H9 (cell line): ENCODE results near the gene CTSW. TPM values are rescaled to one million over a fixed set of nuclear protein-coding genes. Genes with fewer than 3 reads are reported as not detected.

ENCODE experiments used
- DNase-seq: peaks from one replicate; pipeline ENCODE4 v3.0.0-alpha.2; 2017
- H2AFZ ChIP-seq: one replicate; pipeline ENCODE4 v1.6.1; 2013; ENCODE audit warnings: mild to moderate bottlenecking, low read length, control low read depth, moderate library complexity
- H2AK5ac ChIP-seq: 2 replicates; pipeline ENCODE4 v1.6.1; 2013; ENCODE audit warnings: low read length, control low read depth, mixed read lengths; ENCODE audit not compliant: insufficient read length
- H2BK120ac ChIP-seq: one replicate; pipeline ENCODE4 v1.6.1; 2013; ENCODE audit warnings: low read depth, mild to moderate bottlenecking, low read length, control low read depth, inconsistent platforms; ENCODE audit not compliant: poor library complexity, severe bottlenecking
- H2BK12ac ChIP-seq: 2 replicates; pipeline ENCODE4 v1.6.1; 2013; ENCODE audit warnings: low read length, control low read depth, mixed read lengths, low read depth; ENCODE audit not compliant: insufficient read length
- H2BK15ac ChIP-seq: 2 replicates; pipeline ENCODE4 v1.6.1; 2013; ENCODE audit warnings: low read depth, low read length, control low read depth
- H2BK20ac ChIP-seq: one replicate; pipeline ENCODE4 v1.6.1; 2013; ENCODE audit warnings: low read depth, mild to moderate bottlenecking, low read length, control low read depth, inconsistent platforms; ENCODE audit not compliant: poor library complexity, severe bottlenecking
- H2BK5ac ChIP-seq: 2 replicates; pipeline ENCODE4 v1.6.1; 2013; ENCODE audit warnings: low read length, control low read depth, mixed read lengths; ENCODE audit not compliant: insufficient read length
- H3K14ac ChIP-seq: 2 replicates; pipeline ENCODE4 v1.6.1; 2013; ENCODE audit warnings: low read length, control low read depth; ENCODE audit not compliant: insufficient read depth
- H3K18ac ChIP-seq: 2 replicates; pipeline ENCODE4 v1.6.1; 2013; ENCODE audit warnings: low read depth, mild to moderate bottlenecking, mixed read lengths, low read length, control low read depth; ENCODE audit not compliant: insufficient read length
- H3K23ac ChIP-seq: 2 replicates; pipeline ENCODE4 v1.6.1; 2013; ENCODE audit warnings: low read length, control low read depth, mixed read lengths, low read depth; ENCODE audit not compliant: insufficient read length
- H3K23me2 ChIP-seq: 2 replicates; pipeline ENCODE4 v1.6.1; 2013; ENCODE audit warnings: low read depth, mild to moderate bottlenecking, mixed read lengths, low read length, control low read depth; ENCODE audit not compliant: insufficient read length, poor library complexity, severe bottlenecking
- H3K27ac ChIP-seq: 2 replicates; pipeline ENCODE4 v1.5.1; 2013; ENCODE audit warnings: low read length, control low read depth, mixed read lengths, low read depth; ENCODE audit not compliant: insufficient read length
- H3K27me3 ChIP-seq: 2 replicates; pipeline ENCODE4 v1.6.1; 2013; ENCODE audit warnings: low read length, control low read depth, inconsistent platforms; ENCODE audit not compliant: insufficient read depth
- H3K4ac ChIP-seq: 2 replicates; pipeline ENCODE4 v1.6.1; 2013; ENCODE audit warnings: low read depth, mild to moderate bottlenecking, control low read depth, inconsistent platforms, low read length, moderate library complexity
- H3K4me1 ChIP-seq: 2 replicates; pipeline ENCODE4 v1.6.1; 2013; ENCODE audit warnings: low read length, control low read depth, inconsistent platforms; ENCODE audit not compliant: insufficient read depth
- H3K4me2 ChIP-seq: 2 replicates; pipeline ENCODE4 v1.6.1; 2013; ENCODE audit warnings: low read length, control low read depth, mixed read lengths; ENCODE audit not compliant: insufficient read length, insufficient read depth
- H3K56ac ChIP-seq: 2 replicates; pipeline ENCODE4 v1.6.1; 2013; ENCODE audit warnings: low read depth, mild to moderate bottlenecking, mixed read lengths, low read length, control low read depth; ENCODE audit not compliant: insufficient read length
- H3K79me1 ChIP-seq: 2 replicates; pipeline ENCODE4 v1.6.1; 2013; ENCODE audit warnings: low read depth, mild to moderate bottlenecking, moderate library complexity, low read length, control low read depth, inconsistent platforms; ENCODE audit not compliant: insufficient read depth, poor library complexity, severe bottlenecking
- H3K79me2 ChIP-seq: 2 replicates; pipeline ENCODE4 v1.6.1; 2013; ENCODE audit warnings: low read length, control low read depth, inconsistent platforms; ENCODE audit not compliant: insufficient read depth
- H3K9ac ChIP-seq: 2 replicates; pipeline ENCODE4 v1.6.1; 2013; ENCODE audit warnings: low read length, control low read depth, mixed read lengths; ENCODE audit not compliant: insufficient read length; ENCODE audit errors: extremely low read depth
- H3K9me3 ChIP-seq: one replicate; pipeline ENCODE4 v1.6.1; 2013; ENCODE audit warnings: low read depth, low read length, inconsistent platforms; ENCODE audit not compliant: control insufficient read depth
- H3T11ph ChIP-seq: one replicate; pipeline ENCODE4 v1.6.1; 2013; ENCODE audit warnings: mild to moderate bottlenecking, low read length, control low read depth, inconsistent platforms
- H4K20me1 ChIP-seq: one replicate; pipeline ENCODE4 v1.6.1; 2013; ENCODE audit not compliant: control insufficient read depth, insufficient read length, insufficient read depth
- H4K5ac ChIP-seq: 2 replicates; pipeline ENCODE4 v1.6.1; 2013; ENCODE audit warnings: low read depth, mild to moderate bottlenecking, mixed read lengths, low read length, control low read depth; ENCODE audit not compliant: insufficient read length
- H4K8ac ChIP-seq: replicated peaks from 2 replicates; pipeline ENCODE4 v1.6.1; 2013; ENCODE audit warnings: low read length, control low read depth, mixed read lengths, low read depth; ENCODE audit not compliant: insufficient read length
- H4K91ac ChIP-seq: 2 replicates; pipeline ENCODE4 v1.6.1; 2013; ENCODE audit warnings: low read depth, mild to moderate bottlenecking, moderate library complexity, mixed read lengths, low read length, control low read depth; ENCODE audit not compliant: insufficient read length
- H3K27ac Mint-ChIP-seq, 3 experiments: 2 replicates in 2 of 3; 3 replicates in 1 of 3; pipeline ENCODE4 v1.8.0; 2020 to 2021; ENCODE audit warnings: mixed read lengths in 3 of 3, mild to moderate bottlenecking in 1 of 3, moderate library complexity in 1 of 3
- H3K27me3 Mint-ChIP-seq: 2 replicates; pipeline ENCODE4 v1.8.0; 2021; ENCODE audit warnings: low read depth, mild to moderate bottlenecking, moderate library complexity, mixed read lengths
- H3K36me3 Mint-ChIP-seq, 3 experiments: 2 replicates in 2 of 3; 3 replicates in 1 of 3; pipeline ENCODE4 v1.8.0; 2020 to 2021; ENCODE audit warnings: low read depth in 3 of 3, mixed read lengths in 3 of 3; ENCODE audit not compliant: insufficient read depth in 1 of 3
- H3K4me1 Mint-ChIP-seq, 2 experiments: 2 replicates each; pipeline ENCODE4 v1.8.0; 2020; ENCODE audit warnings: mixed read lengths in 2 of 2
- H3K4me3 Mint-ChIP-seq, 2 experiments: 2 replicates in 1 of 2; 3 replicates in 1 of 2; pipeline ENCODE4 v1.8.0; 2020 to 2021; ENCODE audit warnings: mild to moderate bottlenecking in 2 of 2, mixed read lengths in 2 of 2, moderate library complexity in 1 of 2
- H3K9me3 Mint-ChIP-seq, 2 experiments: 2 replicates in 1 of 2; 3 replicates in 1 of 2; pipeline ENCODE4 v1.8.0; 2020; ENCODE audit warnings: mild to moderate bottlenecking in 2 of 2, mixed read lengths in 2 of 2, moderate library complexity in 1 of 2
- WGBS: extraction: QIAGEN DNeasy Blood & Tissue Kit; methylation state at CpG from one replicate; pipeline ENCODE4 v1.1.7; 2013; ENCODE audit warnings: missing lambda C conversion rate, low lambda C conversion rate, mixed read lengths; ENCODE audit not compliant: insufficient read length; ENCODE audit errors: extremely low coverage; 5-methylcytosine and 5-hydroxymethylcytosine counted together
- total RNA-seq: library from RNA; stranded (reverse); gene quantifications from 2 replicates; pipeline ENCODE4 v1.2.1, GENCODE V29; 2021
- TF ChIP-seq, protein P1 (sequence below): fragments of 200-600 bp; sonication (generic); conservative IDR thresholded peaks from 3 replicates; pipeline ENCODE4 v1.8.0; 2021; ENCODE audit warnings: antibody characterized with exemption, mild to moderate bottlenecking

The CTSW gene
- total RNA-seq, 1 experiment from 2014 or later: not detected

DNA sequence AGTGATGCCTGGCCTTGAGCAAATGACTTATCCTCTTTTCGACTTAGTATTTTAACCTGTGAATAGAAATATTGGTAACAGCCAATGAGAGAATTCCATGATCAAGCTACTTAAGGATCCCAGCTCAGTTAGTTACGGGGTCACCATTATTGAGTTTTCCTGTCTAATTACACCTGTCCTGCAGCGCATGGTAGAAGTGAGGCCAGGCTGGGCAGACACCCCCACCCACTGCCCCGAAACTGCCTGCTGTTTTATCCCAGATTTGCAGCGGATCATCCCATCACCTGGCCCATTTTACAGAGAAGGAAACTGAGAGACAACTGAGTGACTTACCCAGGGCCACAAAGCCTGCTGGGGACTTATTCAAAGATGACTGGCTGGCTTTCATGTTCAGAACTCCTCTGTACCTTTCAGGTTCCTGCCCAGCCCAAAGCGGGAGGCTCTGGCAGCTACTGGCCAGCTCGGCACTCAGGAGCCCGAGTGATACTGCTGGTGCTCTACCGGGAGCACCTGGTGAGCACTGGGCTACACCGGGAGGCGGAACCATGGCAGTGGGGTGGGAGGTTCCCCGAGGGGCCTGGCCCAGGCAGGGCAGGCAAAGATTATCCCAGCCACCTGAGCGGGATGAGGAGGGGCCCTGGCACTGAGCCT lies 18.0 kb upstream of the CTSW start:
- Histone ChIP-seq H4K91ac (no peak overlapping the region), H2BK5ac (no peak overlapping the region), H3K56ac (no peak overlapping the region), H2AFZ (no peak overlapping the region), H3K4ac (no peak overlapping the region), H4K5ac (no peak overlapping the region), H3K14ac (no peak overlapping the region), H2BK15ac (no peak overlapping the region), H3K27ac (no peak overlapping the region), H3K9me3 (no peaks in the 10 kb centered on the region), H3K4me1 (no peaks in the 10 kb centered on the region), H3T11ph (no peak overlapping the region), H3K18ac (no peak overlapping the region), H4K20me1 (peaks cover 2% of the 10 kb centered on the region), H2BK120ac (no peak overlapping the region), H4K8ac (no peak overlapping the region), H3K23ac (no peak overlapping the region), H3K27me3 (no peaks in the 10 kb centered on the region), H3K79me2 (peaks cover 3% of the 10 kb centered on the region; the same call in 1 of the 2 replicates), H3K79me1 (no peaks in the 10 kb centered on the region), H2BK20ac (no peak overlapping the region), H3K9ac (peak overlapping the region; percentile 85), H3K4me2 (peak overlapping the region; percentile 92), H3K23me2 (peaks cover 22% of the 10 kb centered on the region), H2AK5ac (no peak overlapping the region), H2BK12ac (no peak overlapping the region)
- Mint-ChIP-seq H3K4me3 (peak overlapping the region; percentile 78 to 93), H3K27me3 (no peaks in the 10 kb centered on the region), H3K9me3 (peaks cover 0 to 3% of the 10 kb centered on the region in 2 experiments; a peak in 1 of 5 replicates), H3K27ac (no peak overlapping the region), H3K36me3 (peaks cover 26 to 41% (median 40%) of the 10 kb centered on the region in 3 experiments), H3K4me1 (peaks cover 20% of the 10 kb centered on the region in 2 experiments)
- peak; percentile 23 for DNase-seq
- no CpG with 5 or more reads among the region's 13 CpGs for WGBS
- TF ChIP-seq, protein P1, sequence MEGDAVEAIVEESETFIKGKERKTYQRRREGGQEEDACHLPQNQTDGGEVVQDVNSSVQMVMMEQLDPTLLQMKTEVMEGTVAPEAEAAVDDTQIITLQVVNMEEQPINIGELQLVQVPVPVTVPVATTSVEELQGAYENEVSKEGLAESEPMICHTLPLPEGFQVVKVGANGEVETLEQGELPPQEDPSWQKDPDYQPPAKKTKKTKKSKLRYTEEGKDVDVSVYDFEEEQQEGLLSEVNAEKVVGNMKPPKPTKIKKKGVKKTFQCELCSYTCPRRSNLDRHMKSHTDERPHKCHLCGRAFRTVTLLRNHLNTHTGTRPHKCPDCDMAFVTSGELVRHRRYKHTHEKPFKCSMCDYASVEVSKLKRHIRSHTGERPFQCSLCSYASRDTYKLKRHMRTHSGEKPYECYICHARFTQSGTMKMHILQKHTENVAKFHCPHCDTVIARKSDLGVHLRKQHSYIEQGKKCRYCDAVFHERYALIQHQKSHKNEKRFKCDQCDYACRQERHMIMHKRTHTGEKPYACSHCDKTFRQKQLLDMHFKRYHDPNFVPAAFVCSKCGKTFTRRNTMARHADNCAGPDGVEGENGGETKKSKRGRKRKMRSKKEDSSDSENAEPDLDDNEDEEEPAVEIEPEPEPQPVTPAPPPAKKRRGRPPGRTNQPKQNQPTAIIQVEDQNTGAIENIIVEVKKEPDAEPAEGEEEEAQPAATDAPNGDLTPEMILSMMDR: no peak
